Mononuclear cell (primary cell): ENCODE measurements around the gene AK5. TPM values are rescaled to one million over a fixed set of nuclear protein-coding genes. Genes with fewer than 3 reads are reported as not detected.
"Not testable (repeated sequence)": the region's sequence is repeated elsewhere in the genome, so short reads cannot be mapped to it uniquely, and the experiment has no call there.

ENCODE experiments used
- H3K27me3 ChIP-seq: 2 replicates; pipeline ENCODE4 v1.6.0; 2011; ENCODE audit warnings: low read length, control low read depth; ENCODE audit not compliant: insufficient read depth
- H3K4me1 ChIP-seq: 2 replicates; pipeline ENCODE4 v1.5.1; 2011; ENCODE audit warnings: mild to moderate bottlenecking, low read length, control low read depth; ENCODE audit not compliant: insufficient read depth
- H3K4me3 ChIP-seq: 2 replicates; pipeline ENCODE4 v1.5.1; 2011; ENCODE audit warnings: mild to moderate bottlenecking, low read length, moderate library complexity
- H3K9me3 ChIP-seq: 2 replicates; pipeline ENCODE4 v1.5.1; 2011; ENCODE audit warnings: low read depth, mild to moderate bottlenecking, control low read depth, low read length
- total RNA-seq: library from RNA; depleted of rRNA; stranded (reverse); fragments of >200 nt; gene quantifications from one replicate; pipeline ENCODE4 v1.2.3, GENCODE V29; 2012

Gene AK5
- total RNA-seq, 1 donor, result 16.3 TPM

GRCh38 chr1:77413541-77414335 is 131.9 kb downstream of the AK5 start:
- Histone ChIP-seq H3K9me3 (no peaks in the 10 kb centered on the region), H3K4me1 (peaks cover 46% of the 10 kb centered on the region), H3K27me3 (no peaks in the 10 kb centered on the region), H3K4me3 (no peak overlapping the region)

- no peak overlapping the region for H3K4me3 ChIP-seq
- peaks cover 50% of the 10 kb centered on the region for H3K4me1 ChIP-seq
- H3K9me3 ChIP-seq, result no peaks in the 10 kb centered on the region
- H3K27me3 ChIP-seq, result no peaks in the 10 kb centered on the region
These were observed 133.8 kb downstream of the AK5 start for GRCh38 chr1:77415579-77415978.

- Histone ChIP-seq H3K4me3 (no peak overlapping the region), H3K9me3 (no peaks in the 10 kb centered on the region), H3K27me3 (no peaks in the 10 kb centered on the region), H3K4me1 (peaks cover 53% of the 10 kb centered on the region)
These were observed 135.1 kb downstream of the AK5 start for GRCh38 chr1:77416692-77417450.

- peaks cover 48% of the 10 kb centered on the region for H3K4me1 ChIP-seq
- not testable (repeated sequence) for H3K9me3 ChIP-seq, H3K27me3 ChIP-seq
These were observed 136.2 kb downstream of the AK5 start for GRCh38 chr1:77418055-77418454.

GRCh38 chr1:77421504-77422233 is 139.8 kb downstream of the AK5 start:
- Histone ChIP-seq H3K4me1 (peaks cover 23% of the 10 kb centered on the region), H3K27me3 (no peaks in the 10 kb centered on the region), H3K9me3 (peaks cover 9% of the 10 kb centered on the region), H3K4me3 (no peak overlapping the region)

More at GRCh38 chr1:77418055-77418454, 136.2 kb downstream of the AK5 start:
- H3K4me3 ChIP-seq, result not testable (repeated sequence)

GRCh38 chr1:77424236-77424635 is 142.4 kb downstream of the AK5 start:
- H3K4me3 ChIP-seq, result no peak overlapping the region

GRCh38 chr1:77428068-77428467 is 146.2 kb downstream of the AK5 start:
- H3K9me3 ChIP-seq, result peaks cover 25% of the 10 kb centered on the region
- peaks cover 36% of the 10 kb centered on the region for H3K4me1 ChIP-seq
- no peak overlapping the region for H3K4me3 ChIP-seq
- no peaks in the 10 kb centered on the region for H3K27me3 ChIP-seq

More at GRCh38 chr1:77424236-77424635, 142.4 kb downstream of the AK5 start:
- Histone ChIP-seq H3K9me3 (peaks cover 25% of the 10 kb centered on the region), H3K27me3 (no peaks in the 10 kb centered on the region), H3K4me1 (peaks cover 15% of the 10 kb centered on the region)

GRCh38 chr1:77430966-77431690 is 149.3 kb downstream of the AK5 start:
- H3K27me3 ChIP-seq, result no peaks in the 10 kb centered on the region
- H3K9me3 ChIP-seq, result peaks cover 21% of the 10 kb centered on the region
- peaks cover 36% of the 10 kb centered on the region for H3K4me1 ChIP-seq
- H3K4me3 ChIP-seq, result no peak overlapping the region

GRCh38 chr1:77433934-77434333 is 152.1 kb downstream of the AK5 start:
- Histone ChIP-seq H3K4me1 (peaks cover 36% of the 10 kb centered on the region), H3K4me3 (no peak overlapping the region), H3K27me3 (no peaks in the 10 kb centered on the region), H3K9me3 (peaks cover 5% of the 10 kb centered on the region)

GRCh38 chr1:77434967-77435366 is 153.1 kb downstream of the AK5 start:
- H3K9me3 ChIP-seq, result peaks cover 13% of the 10 kb centered on the region
- peaks cover 31% of the 10 kb centered on the region for H3K4me1 ChIP-seq
- no peaks in the 10 kb centered on the region for H3K27me3 ChIP-seq
- H3K4me3 ChIP-seq, result no peak overlapping the region

GRCh38 chr1:77438236-77438913 is 156.6 kb downstream of the AK5 start:
- peaks cover 18% of the 10 kb centered on the region for H3K9me3 ChIP-seq
- H3K4me1 ChIP-seq, result no peaks in the 10 kb centered on the region
- no peaks in the 10 kb centered on the region for H3K27me3 ChIP-seq
- H3K4me3 ChIP-seq, result no peak overlapping the region

- no peaks in the 10 kb centered on the region for H3K9me3 ChIP-seq
- no peaks in the 10 kb centered on the region for H3K27me3 ChIP-seq
- H3K4me3 ChIP-seq, result no peak overlapping the region
- no peaks in the 10 kb centered on the region for H3K4me1 ChIP-seq
These were observed 165.2 kb downstream of the AK5 start for GRCh38 chr1:77446841-77447555.

GRCh38 chr1:77447669-77448068 is 165.8 kb downstream of the AK5 start:
- no peaks in the 10 kb centered on the region for H3K27me3 ChIP-seq
- H3K9me3 ChIP-seq, result no peaks in the 10 kb centered on the region
- H3K4me1 ChIP-seq, result no peaks in the 10 kb centered on the region
- no peak overlapping the region for H3K4me3 ChIP-seq

GRCh38 chr1:77459881-77460280 is 178.1 kb downstream of the AK5 start:
- Histone ChIP-seq H3K27me3 (no peaks in the 10 kb centered on the region), H3K4me1 (peaks cover 9% of the 10 kb centered on the region), H3K9me3 (no peaks in the 10 kb centered on the region), H3K4me3 (no peak overlapping the region)
